ENCODE data around the gene ATL3.

Gene ATL3

GRCh38 chr11:63710476-63711217, 39.5 kb upstream of the ATL3 start:
- H3K4me3 ChIP-seq (ENCODE audit: low read depth in 1 of 2, low read length in 2 of 2): no peak overlapping the region
- no peak for TF ChIP-seq CTCF (IDR thresholded peaks at IDR 0.05; ENCODE audit: borderline replicate concordance, extremely low read depth, low read length, poor library complexity, severe bottlenecking)
- TF ChIP-seq EZH2 (IDR thresholded peaks at IDR 0.05; ENCODE audit: borderline replicate concordance, low read depth, low read length, severe bottlenecking): no peak
- no peak overlapping the region for H2AFZ ChIP-seq (ENCODE audit: low read depth, low read length)
- H3K27me3 ChIP-seq (ENCODE audit: insufficient read depth, low read length, poor library complexity): no peaks in the 10 kb centered on the region
- no peak overlapping the region for H3K4me2 ChIP-seq (ENCODE audit: insufficient read depth, low read length)
- no peaks in the 10 kb centered on the region for H3K9me3 ChIP-seq (ENCODE audit: insufficient read depth, low read length, severe bottlenecking)
- H3K4me1 ChIP-seq (ENCODE audit: insufficient read depth, low read length): no peaks in the 10 kb centered on the region
- H3K9ac ChIP-seq (ENCODE audit: low read depth, low read length): no peak overlapping the region
- peaks cover 99% of the 10 kb centered on the region for H3K79me2 ChIP-seq (ENCODE audit: insufficient read depth, low read length)
- H3K36me3 ChIP-seq (ENCODE audit: insufficient read depth, low read length): peaks cover 19% of the 10 kb centered on the region; the same call in 1 of the 2 replicates
- ATAC-seq (ENCODE audit: insufficient read depth, low read depth) (no peak), DNase-seq (no peak)
- peaks cover 49% of the 10 kb centered on the region for H4K20me1 ChIP-seq (ENCODE audit: insufficient read depth, low read length)
- H3K27ac ChIP-seq (ENCODE audit: low read length): no peak overlapping the region

- no peak for DNase-seq
- Histone ChIP-seq H3K36me3 (ENCODE audit: insufficient read depth, low read length) (peaks cover 9% of the 10 kb centered on the region; the same call in 1 of the 2 replicates), H2AFZ (ENCODE audit: low read depth, low read length) (no peak overlapping the region), H3K4me1 (ENCODE audit: insufficient read depth, low read length) (no peaks in the 10 kb centered on the region), H3K79me2 (ENCODE audit: insufficient read depth, low read length) (peaks cover 99% of the 10 kb centered on the region), H4K20me1 (ENCODE audit: insufficient read depth, low read length) (peaks cover 55% of the 10 kb centered on the region), H3K27ac (ENCODE audit: low read length) (no peak overlapping the region), H3K9ac (ENCODE audit: low read depth, low read length) (no peak overlapping the region), H3K9me3 (ENCODE audit: insufficient read depth, low read length, severe bottlenecking) (no peaks in the 10 kb centered on the region), H3K27me3 (ENCODE audit: insufficient read depth, low read length, poor library complexity) (no peaks in the 10 kb centered on the region), H3K4me3 (ENCODE audit: low read depth in 1 of 2, low read length in 2 of 2) (no peak overlapping the region), H3K4me2 (ENCODE audit: insufficient read depth, low read length) (no peak overlapping the region)
- no peak for ATAC-seq (ENCODE audit: insufficient read depth, low read depth)
- TF ChIP-seq CTCF (IDR thresholded peaks at IDR 0.05; ENCODE audit: borderline replicate concordance, extremely low read depth, low read length, poor library complexity, severe bottlenecking): no peak
- TF ChIP-seq EZH2 (IDR thresholded peaks at IDR 0.05; ENCODE audit: borderline replicate concordance, low read depth, low read length, severe bottlenecking): no peak
These were observed 38.2 kb upstream of the ATL3 start for GRCh38 chr11:63709336-63709884.

GRCh38 chr11:63708764-63709163, 37.6 kb upstream of the ATL3 start:
- Histone ChIP-seq H3K9me3 (ENCODE audit: insufficient read depth, low read length, severe bottlenecking) (no peaks in the 10 kb centered on the region), H3K27me3 (ENCODE audit: insufficient read depth, low read length, poor library complexity) (no peaks in the 10 kb centered on the region), H3K9ac (ENCODE audit: low read depth, low read length) (no peak overlapping the region), H4K20me1 (ENCODE audit: insufficient read depth, low read length) (peaks cover 55% of the 10 kb centered on the region), H3K27ac (ENCODE audit: low read length) (no peak overlapping the region), H3K79me2 (ENCODE audit: insufficient read depth, low read length) (peaks cover 99% of the 10 kb centered on the region), H2AFZ (ENCODE audit: low read depth, low read length) (no peak overlapping the region), H3K36me3 (ENCODE audit: insufficient read depth, low read length) (peaks cover 9% of the 10 kb centered on the region; the same call in 1 of the 2 replicates), H3K4me3 (ENCODE audit: low read depth in 1 of 2, low read length in 2 of 2) (no peak overlapping the region), H3K4me1 (ENCODE audit: insufficient read depth, low read length) (no peaks in the 10 kb centered on the region), H3K4me2 (ENCODE audit: insufficient read depth, low read length) (no peak overlapping the region)
- DNase-seq (no peak), ATAC-seq (ENCODE audit: insufficient read depth, low read depth) (no peak)
- TF ChIP-seq CTCF (IDR thresholded peaks at IDR 0.05; ENCODE audit: borderline replicate concordance, extremely low read depth, low read length, poor library complexity, severe bottlenecking): no peak
- TF ChIP-seq EZH2 (IDR thresholded peaks at IDR 0.05; ENCODE audit: borderline replicate concordance, low read depth, low read length, severe bottlenecking): no peak
